ENCODE measurements around the gene AK9.

Gene AK9

DNA sequence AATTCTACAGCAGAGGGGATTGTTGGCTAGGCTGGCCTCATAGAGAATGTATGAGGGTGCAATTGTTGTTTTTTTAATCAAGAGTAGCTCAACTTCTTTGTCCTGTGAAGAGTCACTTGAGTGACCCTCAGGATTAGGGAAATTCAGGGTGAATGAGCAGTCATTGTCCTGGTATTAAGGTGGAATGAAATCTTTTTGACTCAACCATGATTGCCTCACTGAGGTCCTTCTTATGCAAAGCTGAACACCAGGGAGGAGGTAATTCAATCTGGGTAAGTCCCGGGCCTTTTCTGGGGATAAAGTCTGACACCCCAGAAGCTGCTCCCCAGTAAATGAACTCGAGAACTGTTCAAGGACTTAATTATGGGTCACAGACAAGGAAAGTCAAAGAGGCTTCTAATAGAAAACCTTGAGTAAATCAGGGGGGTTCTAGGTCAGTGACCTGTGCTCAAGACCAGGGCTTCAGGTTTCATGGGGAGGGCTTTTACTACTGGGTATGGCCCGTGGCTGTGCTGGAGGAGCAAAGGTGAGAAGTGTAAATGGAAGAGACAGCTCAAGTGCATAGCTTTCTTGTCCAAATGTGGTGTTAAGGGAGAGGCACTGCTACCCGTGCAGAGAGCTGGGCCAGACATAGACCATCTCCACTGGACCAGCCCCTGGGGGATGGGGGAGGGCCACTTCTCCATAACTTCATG is 182.7 kb downstream of the AK9 start:
- DNase-seq = no peak

DNA sequence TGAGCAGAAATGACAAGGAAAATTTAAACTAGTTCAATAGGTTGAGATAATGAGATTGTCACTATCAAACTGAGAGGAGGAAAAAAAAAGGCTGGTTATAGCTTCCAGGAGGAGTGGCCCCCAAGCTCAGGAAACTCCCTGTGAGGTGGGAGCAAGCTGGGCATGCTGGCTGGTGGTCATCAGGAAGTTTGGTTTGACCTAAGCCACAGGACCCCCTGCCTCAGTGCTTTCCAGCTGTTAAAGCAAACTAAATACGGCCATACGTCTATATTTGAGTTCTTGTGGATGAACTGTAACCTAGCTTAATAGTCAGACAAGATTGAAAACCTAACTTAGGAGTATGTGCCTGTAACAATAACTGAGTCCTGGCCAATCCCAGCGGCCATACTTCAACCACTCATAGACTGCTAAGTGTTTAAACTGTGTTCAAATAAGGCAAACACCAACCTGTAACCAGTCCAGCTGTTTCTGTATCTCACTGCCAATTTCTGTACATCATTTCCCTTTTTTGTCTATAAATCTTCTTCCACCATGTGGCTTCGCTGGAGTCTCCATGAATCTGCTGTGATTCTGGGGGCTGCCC is 183.4 kb downstream of the AK9 start:
- no peak for DNase-seq

DNA sequence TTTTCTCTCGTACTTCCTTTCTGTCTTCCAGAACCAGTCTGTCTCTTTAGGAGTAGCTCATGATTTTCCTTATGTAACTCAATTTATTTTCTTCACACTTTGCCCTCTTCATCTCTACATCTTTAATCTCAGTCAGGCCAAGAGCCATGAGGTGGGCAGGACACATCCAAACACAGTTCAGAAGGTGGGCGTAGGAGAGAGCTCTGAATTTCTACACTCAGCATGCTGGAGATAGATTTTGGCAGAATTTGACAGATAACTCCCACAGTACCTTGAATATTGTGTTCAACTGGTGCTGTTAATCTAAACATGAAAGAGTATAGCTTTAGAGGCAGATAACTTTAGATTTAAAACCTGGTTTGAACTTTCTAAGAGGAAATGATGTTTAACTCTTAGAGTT is 184.2 kb downstream of the AK9 start:
- DNase-seq = no peak

DNA sequence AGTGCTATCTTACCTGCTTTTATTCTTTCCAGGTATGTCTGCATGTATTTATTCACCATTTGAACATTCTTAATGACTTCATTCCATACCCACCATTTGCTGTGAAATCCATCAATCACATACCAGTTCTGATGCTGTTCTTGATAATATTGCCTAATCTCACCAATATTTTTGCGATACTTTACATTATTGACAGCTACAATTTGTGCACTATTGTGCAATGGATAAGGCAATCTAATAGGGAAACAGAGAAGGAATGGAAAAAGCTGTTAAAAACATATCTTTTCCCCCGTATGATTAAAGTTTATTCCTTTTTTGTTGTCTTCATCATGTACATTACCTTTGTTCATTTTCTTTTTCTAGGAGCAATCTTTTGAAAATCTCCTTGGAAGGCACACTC is 184.7 kb downstream of the AK9 start:
- DNase-seq = no peak

DNA sequence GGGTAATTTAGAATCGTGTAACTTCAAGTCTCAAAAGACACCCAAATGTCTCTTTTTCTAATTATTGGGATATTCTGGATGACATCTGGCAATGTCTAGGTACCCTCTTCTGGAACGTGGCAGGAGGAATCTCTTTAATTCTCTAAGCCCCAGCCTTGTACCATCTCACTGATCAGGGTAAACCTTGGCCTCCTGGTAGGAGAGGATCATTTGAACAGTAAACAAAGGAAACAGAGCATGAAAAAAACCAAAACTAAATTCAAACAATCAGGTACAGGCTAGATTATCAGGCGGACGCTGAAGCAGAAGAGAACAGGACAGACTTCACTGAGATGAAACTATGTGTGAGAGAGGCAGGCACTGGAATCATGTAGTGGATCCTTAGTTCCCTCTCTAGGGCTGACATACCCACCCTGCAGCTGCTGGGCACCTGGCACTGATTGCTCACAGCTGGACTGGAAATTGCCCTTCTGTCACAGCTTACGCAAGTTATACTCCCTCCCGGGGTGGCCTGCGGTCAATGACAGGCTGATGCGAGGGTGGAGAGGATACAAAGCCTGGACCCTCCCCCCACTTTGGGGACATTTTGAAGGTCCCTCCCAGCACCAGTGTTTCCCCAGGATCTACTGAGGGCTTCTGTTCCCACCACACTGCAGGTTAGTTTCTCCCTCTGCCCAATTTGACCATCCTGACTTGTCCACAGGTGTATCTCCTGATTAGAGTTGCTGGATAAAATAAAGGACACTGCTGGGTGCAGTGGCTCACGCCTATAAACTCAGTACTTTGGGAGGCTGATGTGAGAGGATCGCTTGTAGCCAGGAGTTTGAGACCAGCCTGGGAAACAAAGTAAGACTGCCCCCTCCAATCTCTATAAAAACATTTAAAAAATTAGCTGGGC is 187.4 kb downstream of the AK9 start:
- no peak for DNase-seq

DNA sequence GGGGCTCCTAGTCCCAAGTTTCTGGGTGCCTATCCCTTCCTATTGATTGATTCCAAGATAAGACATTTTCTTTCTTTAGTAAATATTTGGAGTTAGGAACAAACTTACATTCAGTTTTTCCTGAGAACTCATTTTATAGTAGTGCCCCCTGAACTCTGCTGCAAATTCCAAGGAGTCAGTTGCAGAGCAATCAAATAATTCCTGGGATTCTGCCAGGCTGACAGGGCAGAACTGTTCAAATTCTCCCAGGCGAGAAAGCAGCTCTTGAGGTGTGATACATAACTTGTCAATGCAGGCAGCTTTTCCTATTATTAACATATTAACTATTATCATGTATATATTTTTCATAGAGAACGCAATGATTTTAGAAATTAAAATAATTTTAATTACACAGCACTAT is 192.1 kb downstream of the AK9 start:
- no peak for DNase-seq

DNA sequence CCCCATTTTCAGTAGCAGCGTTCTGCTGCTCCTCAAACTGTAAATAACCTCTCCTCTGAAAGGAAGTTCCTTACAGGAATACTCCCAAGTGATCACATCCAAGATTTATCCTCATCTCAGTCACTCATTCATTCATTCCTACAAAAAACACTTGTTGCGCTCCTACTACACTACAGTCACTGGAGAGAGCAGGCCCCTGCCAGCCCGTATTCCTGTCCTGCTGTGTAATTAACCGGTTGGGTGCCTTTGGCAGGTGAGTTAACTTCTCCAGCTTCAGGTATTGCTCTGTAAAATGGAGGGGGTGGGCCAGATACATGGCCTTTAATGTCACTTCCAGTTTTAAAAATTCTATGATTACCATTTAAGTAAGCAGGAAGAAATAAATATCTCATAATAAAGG is 192.9 kb downstream of the AK9 start:
- DNase-seq = no peak

DNA sequence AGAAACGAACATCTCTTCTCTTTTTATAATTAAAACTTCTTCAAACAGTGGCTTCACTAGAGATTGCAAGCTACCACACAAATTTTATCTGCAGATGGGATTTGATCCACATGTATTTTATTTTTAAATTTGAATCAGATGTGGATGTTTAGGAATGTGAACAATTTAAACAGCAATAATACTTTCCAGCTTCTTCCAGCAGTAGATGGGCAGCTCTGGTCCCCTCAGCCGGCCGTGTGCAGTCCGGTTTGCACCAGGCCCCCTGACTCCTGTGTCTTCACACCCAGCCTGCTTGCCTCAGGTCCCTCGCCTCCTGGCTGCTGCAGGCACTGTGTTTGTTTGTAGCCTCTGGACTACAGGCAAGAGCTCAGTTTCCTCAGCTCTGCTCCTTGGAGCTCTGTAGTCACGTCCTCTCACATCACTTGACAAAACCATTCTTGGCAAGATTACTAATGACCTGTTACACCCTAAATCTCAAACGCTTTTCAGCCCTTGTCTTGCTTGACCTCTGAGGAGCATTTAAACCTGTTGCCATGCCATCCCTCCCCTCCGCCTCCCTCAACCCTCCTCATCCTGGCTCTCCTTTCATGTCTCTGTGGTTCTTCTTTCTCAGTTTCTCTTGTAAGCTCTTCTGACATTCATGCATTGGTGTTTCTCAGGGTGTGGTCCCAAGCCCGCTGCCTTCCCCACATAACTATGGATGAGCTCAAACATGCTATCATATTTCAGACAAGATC is 194.8 kb downstream of the AK9 start:
- DNase-seq = no peak

DNA sequence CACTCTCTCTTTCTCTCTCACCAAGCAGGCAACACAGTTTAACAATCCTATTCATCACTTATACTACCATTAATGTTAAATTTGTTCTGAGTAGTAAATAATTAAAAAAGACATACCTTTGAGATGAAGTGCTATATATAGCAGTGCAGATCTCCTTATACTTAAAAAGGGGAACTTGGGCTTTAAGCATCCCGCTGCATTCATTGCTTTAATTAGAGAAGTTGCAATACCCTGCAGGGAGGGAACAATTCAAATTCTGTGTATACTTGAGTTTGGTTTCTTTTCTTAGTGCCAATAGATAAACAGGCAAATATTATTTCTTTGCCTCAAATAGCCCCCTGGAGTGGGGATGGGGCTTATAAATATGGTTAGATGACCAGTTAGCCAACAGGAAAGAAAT is 197.1 kb downstream of the AK9 start:
- no peak for DNase-seq

DNA sequence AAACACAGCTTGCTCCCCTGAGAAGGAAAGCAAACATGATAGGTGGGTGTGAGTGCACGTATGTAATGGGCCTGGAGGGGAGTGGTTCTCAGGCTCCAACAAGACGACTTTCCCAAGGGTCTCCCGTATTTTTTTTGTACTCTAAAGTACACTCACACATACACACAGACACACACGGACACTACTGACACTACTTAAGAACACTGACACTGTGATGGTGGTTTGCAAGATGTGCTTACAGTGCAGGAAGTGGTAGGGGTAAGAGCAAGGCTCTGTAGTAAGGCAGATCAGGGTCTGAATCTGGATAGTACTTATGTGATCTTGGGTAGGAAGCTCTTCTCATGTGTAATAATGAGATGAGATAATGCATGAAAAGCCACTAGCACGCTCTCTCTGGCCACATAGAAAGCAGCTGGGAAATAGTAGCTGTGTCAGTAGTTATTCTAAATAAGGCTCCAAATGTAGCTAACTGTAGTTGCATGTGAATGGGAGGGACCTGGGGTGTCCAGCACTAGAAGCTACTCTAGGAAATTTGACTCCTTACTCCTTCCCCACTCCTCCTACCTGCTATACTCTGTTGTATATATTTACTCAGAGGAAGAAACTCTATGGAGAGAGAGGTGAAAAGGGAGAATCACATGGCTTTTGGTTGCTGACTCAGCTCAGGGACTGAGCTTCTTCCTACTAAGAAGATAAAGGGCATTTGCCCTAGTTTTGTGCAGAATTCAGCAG is 199.6 kb downstream of the AK9 start:
- peak; percentile 28 for DNase-seq

DNA sequence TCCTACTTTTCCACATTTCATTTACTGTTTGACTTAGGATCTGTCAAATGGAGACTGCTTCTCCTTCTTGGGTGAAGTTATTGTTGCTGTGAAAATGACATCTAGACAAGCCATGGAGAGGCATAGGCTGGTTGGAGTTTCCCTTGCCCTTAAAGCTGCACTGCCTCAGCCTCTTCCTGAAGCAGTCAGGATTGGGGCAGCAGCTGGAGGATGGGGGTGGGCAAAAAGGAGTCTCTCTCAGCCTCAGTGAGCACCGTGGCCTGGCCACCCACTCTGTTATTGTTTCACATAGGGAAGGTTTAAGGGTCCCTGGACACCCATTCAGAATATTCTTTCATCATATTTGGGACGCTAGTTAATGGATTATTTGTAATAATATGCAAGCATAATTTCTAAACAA is 200.3 kb downstream of the AK9 start:
- DNase-seq = no peak

DNA sequence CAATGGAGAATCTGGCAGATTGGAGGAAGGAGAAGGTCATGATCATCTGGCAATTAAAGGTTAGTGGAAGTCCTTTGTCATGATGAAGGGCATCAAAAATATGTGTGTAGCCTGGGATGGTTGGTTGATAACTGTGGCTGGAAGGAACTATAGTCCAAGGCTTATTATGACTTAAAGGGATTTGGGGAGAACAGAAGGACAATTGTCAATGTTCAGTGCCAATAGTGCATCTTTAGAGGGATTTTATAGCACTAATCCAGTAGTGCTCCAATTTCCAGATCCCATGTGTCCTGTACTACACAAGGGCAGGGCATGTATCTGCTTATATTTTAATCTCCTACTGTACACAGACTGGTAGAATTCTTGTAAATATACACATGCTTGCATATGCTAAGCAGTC is 203.0 kb downstream of the AK9 start:
- no peak for DNase-seq

DNA sequence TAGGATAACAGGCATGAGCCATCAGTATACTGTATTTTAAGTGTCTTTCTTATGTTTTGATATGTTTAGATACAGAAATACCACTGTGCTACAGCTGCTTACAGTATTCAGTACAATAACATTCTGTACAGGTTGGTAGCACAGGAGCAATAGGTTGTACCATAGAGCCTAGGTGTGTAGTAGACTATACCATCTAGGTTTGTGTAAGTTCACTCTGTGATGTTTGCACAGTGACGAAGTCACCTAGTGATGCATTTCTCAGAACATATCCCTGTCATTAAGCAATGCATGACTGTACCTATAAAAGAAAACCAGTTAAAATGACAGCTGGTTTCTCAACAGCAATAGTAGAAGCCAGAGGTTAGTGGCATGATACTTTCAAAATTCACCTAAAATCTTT is 204.9 kb downstream of the AK9 start:
- DNase-seq = no peak

DNA sequence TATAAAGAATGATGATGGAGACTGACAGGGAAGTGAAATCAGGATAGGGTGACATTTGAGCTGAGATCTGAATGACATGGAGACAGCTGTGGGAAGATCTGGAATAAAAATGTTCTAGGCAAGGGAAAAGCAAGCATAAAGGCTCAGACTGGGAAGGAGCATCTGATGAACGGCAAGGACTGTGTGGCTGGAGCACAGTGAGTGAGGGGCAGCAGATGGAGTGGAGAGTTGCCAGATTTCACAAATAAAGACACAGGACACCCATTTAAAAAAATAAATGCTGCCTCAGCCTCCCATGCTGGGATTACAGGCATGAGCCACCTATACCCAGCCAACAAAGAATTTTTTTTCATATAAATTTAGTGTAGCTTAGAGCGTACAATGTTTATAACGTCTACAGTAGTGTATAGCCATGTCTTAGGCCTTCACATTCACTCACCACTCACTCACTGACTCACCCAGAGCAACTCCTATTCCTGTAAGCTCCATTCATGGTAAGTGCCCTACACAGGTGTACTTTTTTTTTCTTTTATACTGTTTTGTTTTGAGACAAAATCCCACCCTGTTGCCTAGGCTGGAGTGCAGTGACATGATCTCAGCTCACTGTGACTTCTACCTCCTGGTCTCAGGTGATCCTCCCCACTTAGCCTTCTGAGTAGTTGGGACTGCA is 205.6 kb downstream of the AK9 start:
- no peak for DNase-seq

DNA sequence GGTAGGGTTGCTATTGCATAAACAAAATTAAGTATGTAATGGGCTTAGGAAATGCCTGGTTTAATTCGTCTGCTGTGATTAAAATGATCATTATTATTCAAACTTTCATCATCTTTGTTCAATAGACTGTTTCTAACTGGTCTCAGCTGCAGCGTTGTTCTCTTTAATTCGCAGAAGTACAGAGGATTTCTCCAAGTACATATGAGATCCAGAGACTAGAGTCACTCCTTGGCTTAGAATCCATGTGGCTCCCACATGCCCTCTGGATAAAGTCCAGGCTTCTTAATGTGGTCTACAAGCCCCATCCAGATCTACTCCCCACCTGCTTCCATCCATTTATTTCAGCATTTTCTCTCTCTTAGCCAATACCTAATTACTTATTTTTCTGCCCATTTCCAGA is 206.9 kb downstream of the AK9 start:
- DNase-seq = no peak

DNA sequence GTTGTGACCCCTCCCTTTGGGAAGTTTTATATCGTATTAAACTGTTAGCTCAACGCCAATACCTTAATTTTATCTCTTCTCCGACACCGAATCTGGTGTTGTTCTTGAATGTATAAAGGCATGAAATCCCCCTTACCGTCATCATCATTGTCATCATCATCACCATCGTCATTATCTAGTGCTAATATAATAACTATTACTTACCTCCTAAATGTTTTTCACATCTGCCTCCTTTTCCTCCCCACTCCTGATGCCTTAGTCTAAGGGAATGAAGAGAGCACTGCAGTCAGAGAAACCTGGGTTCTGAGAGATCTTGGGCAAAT is 207.3 kb downstream of the AK9 start:
- DNase-seq = no peak

DNA sequence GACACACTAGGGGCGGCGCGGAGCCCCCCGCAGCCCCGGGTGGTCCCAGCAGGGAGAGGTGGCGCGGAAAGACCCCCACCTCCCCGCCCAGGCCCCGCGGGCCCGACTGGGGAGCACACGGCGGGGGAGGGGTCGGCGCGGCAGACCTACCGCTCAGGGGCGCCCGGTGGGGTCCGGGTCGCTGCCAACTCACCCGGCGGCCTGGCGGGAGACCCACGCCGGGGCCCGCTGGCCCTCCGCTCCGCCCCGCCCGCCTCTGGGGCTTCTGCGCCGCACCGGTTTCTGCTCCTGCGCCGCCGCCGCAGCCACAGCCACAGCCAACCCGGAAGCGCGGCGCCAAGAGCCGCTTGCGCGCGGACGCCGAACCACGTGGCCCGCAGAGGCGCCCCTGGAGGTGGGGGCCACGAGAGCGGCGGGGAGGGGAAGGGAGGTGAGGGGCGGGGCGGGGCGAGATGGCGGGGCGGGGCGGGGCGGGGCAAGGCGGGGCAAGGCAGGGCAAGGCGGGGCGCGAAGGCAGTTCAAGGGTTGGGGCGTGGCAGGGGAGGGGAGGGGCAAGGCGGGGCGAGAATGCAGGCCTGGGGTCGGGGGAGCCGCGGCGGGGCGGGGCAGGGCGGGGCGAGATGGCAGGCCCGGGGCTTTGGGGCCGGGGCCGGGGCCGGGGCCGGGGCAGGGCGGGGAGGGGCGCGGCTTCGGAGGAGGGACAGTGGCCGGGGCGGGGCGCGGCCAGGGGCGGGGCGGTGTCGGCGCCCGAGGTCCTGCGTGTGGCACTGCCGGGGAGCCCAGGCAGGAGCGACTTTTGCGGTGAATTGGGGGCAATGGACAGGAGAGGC is 207.9 kb downstream of the AK9 start, which contains the start of gene ZBTB24:
ZBTB24 (minus strand) TSS at position 315 of the 830 bp plus-strand sequence. CDS start 1,193 bp downstream, outside the sequence.
- DNase-seq = peak; percentile 93

DNA sequence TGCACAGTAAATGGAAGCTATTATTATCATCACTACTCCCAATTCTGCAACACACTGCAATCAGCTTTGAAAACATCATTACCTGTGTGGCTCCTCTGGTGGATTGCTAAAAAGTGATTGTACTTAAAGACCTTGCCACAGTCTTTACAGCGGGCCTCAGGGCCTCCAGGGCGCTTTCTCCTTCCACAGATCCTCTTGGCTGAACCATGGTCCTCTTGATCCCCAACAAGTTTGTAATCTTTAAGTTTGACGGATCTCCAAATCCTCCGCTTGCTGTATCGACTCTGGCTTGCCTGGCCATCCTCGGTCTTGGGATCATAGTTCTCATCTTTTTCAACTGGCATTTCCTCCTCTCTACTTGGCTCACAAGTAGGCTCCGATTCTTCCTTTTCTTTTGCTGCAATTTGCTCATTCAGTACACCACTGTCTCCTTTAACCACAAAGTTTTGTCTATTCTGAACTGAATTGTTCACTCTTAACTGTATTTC is 210.0 kb downstream of the AK9 start:
- no peak for DNase-seq

DNA sequence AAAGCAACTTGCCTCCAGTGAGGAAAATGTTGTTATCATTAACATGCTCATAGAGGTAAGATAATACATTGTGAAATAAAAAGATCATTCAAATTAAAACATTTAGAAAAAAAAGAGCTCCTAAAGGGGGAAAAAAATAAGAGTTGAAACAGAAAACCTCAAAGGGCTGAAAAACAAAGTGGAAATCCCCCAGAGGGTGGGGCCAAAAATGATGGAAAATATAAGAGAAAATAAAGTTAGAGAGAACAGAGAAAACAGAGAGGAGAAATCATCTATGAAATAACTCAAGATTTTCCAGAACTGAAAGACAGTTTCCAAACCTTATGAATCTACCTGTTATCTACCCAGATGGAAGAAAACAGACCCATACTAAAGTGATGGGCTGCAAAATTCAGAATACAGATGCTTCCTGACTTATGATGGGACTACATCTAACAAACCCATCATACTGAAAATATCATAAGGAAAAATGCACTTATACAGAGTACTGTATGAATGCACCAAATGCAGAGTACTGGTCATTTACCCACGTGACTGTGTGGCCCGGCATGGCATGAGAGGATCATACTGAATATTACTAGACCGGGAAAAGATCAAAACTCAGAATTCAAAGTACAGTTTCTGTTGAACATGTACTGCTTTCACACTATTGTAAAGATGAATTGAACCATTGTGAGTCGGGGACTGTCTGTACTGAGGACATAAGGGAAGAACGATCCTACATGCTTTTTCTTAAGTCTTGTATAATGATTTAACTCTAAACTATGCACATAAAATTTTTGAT is 212.0 kb downstream of the AK9 start:
- no peak for DNase-seq

DNA sequence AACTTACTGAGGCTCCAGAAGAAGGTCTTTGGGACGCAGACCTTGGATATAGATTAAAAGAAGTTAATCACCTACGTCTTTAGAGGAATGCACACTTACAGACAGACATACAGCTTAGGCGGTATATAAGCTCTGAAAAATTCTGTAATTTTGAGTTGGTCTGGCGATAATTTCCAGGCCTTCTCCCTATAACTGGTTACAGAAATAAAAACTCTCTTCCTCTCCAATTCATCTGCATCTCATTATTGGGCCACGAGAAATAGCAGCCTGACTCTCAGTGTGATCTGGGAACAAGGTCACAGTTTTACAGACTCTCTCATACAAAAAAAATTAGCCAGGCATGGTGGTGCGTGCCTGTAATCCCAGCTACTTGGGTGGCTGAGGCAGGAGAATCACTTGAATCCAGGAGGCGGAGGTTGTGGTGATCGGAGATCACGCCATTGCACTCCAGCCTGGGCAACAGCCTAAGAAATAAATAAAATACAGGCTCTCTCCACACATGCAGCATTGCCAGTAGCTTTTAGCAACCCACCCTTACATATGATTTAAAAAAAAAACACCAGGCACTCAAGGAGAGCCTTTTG is 212.7 kb downstream of the AK9 start:
- DNase-seq = no peak

Data from NCI-H2029 (cell line).